ENCODE data around the gene SYK.

- TF ChIP-seq SMC3 (IDR thresholded peaks at IDR 0.05; ENCODE audit: low read depth, low read length) (no peak), EP300 (IDR thresholded peaks at IDR 0.05; ENCODE audit: borderline replicate concordance in 1 of 2, low read depth in 1 of 2, low read length in 1 of 2) (no peak), CTCF (IDR thresholded peaks at IDR 0.05) (no peak), NFIC (IDR thresholded peaks at IDR 0.05; ENCODE audit: borderline replicate concordance) (no peak), NRF1 (IDR thresholded peaks at IDR 0.05; ENCODE audit: low read depth, low read length) (no peak), MEF2A (IDR thresholded peaks at IDR 0.05; ENCODE audit: borderline replicate concordance, low read depth) (no peak), PBX3 (IDR thresholded peaks at IDR 0.05) (no peak), RFX5 (IDR thresholded peaks at IDR 0.05; ENCODE audit: low read length) (no peak), SIN3A (IDR thresholded peaks at IDR 0.05; ENCODE audit: borderline replicate concordance, low read depth, low read length) (no peak), REST (IDR thresholded peaks at IDR 0.05; ENCODE audit: low read depth, low read length) (no peak), ZBTB33 (IDR thresholded peaks at IDR 0.05; ENCODE audit: borderline replicate concordance, low read depth) (no peak), TCF12 (IDR thresholded peaks at IDR 0.05) (no peak), MAX (IDR thresholded peaks at IDR 0.05; ENCODE audit: low read depth) (no peak), USF1 (IDR thresholded peaks at IDR 0.05; ENCODE audit: borderline replicate concordance, low read depth) (no peak)
Measured at GRCh38 chr9:90892918-90893317, 91.3 kb downstream of the SYK start.
